ENCODE results near the gene ROBO2.

Gene ROBO2

DNA sequence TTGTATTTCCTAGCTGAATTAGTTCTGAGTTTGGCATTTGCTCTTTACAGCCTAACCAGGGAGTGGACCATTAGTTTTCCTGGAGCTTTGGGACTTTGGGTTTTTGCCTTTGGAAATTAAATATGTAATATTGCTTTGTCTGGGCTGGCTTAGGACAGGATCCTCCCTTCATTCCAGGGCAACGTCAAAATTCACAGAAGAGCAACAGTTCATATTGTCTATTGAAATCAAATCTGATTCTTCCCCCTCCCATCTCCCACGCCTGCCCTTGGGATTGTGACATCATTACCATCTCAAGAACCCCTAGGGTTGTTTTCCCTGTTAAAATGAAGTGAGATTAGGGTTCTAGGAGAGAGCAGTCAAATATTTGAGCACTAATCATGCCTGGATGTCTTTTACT lies 194.1 kb downstream of the ROBO2 start:
- TF ChIP-seq, protein P1, sequence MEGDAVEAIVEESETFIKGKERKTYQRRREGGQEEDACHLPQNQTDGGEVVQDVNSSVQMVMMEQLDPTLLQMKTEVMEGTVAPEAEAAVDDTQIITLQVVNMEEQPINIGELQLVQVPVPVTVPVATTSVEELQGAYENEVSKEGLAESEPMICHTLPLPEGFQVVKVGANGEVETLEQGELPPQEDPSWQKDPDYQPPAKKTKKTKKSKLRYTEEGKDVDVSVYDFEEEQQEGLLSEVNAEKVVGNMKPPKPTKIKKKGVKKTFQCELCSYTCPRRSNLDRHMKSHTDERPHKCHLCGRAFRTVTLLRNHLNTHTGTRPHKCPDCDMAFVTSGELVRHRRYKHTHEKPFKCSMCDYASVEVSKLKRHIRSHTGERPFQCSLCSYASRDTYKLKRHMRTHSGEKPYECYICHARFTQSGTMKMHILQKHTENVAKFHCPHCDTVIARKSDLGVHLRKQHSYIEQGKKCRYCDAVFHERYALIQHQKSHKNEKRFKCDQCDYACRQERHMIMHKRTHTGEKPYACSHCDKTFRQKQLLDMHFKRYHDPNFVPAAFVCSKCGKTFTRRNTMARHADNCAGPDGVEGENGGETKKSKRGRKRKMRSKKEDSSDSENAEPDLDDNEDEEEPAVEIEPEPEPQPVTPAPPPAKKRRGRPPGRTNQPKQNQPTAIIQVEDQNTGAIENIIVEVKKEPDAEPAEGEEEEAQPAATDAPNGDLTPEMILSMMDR (IDR thresholded peaks at IDR 0.05; ENCODE audit: borderline replicate concordance, control extremely low read depth, extremely low read depth, insufficient read depth, missing control alignments) = no peak
- no peak for DNase-seq (ENCODE audit: low spot score)
- in situ Hi-C loops (cut with MboI; ENCODE audit: low sequenced_read_pairs, unreplicated experiment) = no loop called here

DNA sequence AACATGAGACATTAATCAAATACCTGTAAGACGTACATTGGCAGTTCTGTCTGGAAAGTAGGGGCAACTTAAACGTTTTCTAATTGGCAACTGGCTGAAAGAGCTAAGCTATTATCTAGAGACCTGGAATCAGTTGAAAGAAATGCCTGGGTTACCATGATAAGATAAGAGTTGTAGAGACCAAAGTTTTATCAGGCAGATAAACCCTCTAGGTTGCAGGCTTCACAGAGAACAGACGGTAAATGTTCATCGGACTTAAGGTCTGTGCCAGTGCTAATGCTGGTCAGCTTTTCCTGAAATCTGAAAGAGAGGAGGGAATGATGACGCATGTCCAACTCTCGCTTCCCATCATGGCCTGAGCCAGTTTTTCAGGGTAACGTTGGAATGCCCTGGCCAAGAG lies 196.2 kb downstream of the ROBO2 start:
- in situ Hi-C loops (cut with MboI; ENCODE audit: low sequenced_read_pairs, unreplicated experiment) = no loop called here
- TF ChIP-seq, protein P1 (IDR thresholded peaks at IDR 0.05; ENCODE audit: borderline replicate concordance, control extremely low read depth, extremely low read depth, insufficient read depth, missing control alignments) = no peak
- no peak for DNase-seq (ENCODE audit: low spot score)

DNA sequence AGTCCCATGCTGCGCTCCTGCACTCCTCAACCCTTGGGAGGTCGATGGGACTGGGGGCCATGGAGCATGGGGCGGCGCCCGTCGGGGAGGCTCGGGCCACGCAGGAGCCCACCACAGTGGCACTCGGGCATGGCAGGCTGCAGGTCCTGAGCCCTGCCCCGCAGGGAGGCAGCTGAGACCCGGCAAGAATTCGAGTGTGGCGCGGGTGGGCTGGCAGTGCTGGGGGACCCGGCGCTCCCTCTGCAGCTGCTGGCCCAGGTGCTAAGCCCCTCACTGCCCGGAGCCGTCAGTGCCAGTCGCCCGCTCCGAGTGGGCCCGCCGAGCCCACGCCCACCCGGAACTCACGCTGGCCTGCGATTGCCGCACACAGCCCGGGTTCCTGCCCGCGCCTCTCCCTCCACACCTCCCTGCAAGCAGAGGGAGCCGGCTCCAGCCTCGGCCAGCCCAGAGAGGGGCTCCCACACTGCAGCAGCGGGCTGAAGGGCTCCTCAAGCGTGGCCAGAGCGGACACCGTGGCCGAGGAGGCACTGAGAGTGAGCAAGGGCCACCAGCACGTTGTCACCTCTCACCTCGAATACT lies 200.3 kb downstream of the ROBO2 start:
- no peak for DNase-seq (ENCODE audit: low spot score)
- in situ Hi-C loops (cut with MboI; ENCODE audit: low sequenced_read_pairs, unreplicated experiment) = no loop called here
- TF ChIP-seq, protein P1 (IDR thresholded peaks at IDR 0.05; ENCODE audit: borderline replicate concordance, control extremely low read depth, extremely low read depth, insufficient read depth, missing control alignments) = no peak

DNA sequence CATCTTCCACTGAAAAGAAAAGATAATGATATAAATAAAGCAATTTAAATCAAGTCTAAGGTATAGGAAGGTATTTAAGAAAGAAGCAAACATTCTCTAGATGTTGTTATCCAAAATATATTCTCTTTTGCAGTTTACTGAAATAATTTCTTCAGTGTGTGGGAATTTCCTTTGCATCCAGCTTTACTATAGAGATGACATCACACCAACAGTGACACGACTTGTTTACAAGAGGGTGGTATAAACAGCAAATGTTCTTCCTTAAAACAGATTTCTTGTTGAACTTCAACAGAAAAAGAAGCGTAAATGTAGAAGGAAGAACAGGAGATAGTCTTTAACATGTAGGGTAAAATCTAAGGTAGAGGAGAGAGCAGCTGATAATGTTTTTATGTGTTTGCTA lies 202.5 kb downstream of the ROBO2 start:
- in situ Hi-C loops (cut with MboI; ENCODE audit: low sequenced_read_pairs, unreplicated experiment) = no loop called here
- no peak for DNase-seq (ENCODE audit: low spot score)

DNA sequence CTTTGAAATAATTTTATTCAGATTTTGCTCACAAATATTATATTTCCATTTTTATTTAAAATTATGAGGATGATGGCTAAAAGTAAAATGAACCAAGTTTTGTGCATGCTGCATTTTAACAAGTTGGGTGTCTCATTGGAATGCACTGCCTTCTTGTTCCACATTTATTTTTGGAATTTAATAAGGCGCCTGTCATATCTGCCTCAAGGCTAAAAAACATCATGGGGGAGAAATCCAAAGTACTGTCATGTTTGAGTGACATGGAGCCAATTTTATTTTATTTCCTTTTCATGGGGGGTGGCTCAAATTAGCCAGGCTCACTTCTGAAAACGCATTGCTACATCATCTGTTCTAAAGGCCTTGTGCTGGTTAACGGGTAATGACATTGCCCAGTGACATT lies 205.1 kb downstream of the ROBO2 start:
- TF ChIP-seq, protein P1 (IDR thresholded peaks at IDR 0.05; ENCODE audit: borderline replicate concordance, control extremely low read depth, extremely low read depth, insufficient read depth, missing control alignments) = no peak

More for the DNA sequence above, 202.5 kb downstream of the ROBO2 start:
- TF ChIP-seq, protein P1 (IDR thresholded peaks at IDR 0.05; ENCODE audit: borderline replicate concordance, control extremely low read depth, extremely low read depth, insufficient read depth, missing control alignments) = no peak

DNA sequence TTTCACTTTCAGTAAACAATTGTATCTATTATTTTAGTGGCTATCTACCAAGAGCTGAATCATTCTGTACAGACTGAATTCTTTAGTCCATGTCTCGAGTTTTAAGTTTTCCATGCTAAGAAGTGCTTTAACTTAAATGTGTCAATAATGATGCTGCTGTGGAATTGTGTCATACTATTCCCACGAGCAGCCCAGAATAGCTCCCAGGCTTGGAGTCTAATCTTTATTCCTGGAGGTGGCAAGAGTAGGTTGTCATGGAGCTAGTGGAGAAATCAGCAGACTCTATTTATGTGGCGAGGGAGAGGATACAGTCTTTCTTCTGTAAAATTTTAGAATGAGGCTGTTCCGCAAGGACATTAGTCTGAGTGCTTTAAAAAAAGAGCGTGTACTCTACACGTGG lies 207.2 kb downstream of the ROBO2 start:
- TF ChIP-seq, protein P1 (IDR thresholded peaks at IDR 0.05; ENCODE audit: borderline replicate concordance, control extremely low read depth, extremely low read depth, insufficient read depth, missing control alignments) = no peak
- in situ Hi-C loops (cut with MboI; ENCODE audit: low sequenced_read_pairs, unreplicated experiment) = no loop called here
- no peak for DNase-seq (ENCODE audit: low spot score)

More for the DNA sequence above, 205.1 kb downstream of the ROBO2 start:
- in situ Hi-C loops (cut with MboI; ENCODE audit: low sequenced_read_pairs, unreplicated experiment) = no loop called here
- no peak for DNase-seq (ENCODE audit: low spot score)
